Gastrocnemius medialis (tissue), 4 donors: ENCODE results near the gene GANC. TPM values are rescaled to one million over a fixed set of nuclear protein-coding genes. Genes with fewer than 3 reads are reported as not detected.
"Not testable (repeated sequence)": the region's sequence is repeated elsewhere in the genome, so short reads cannot be mapped to it uniquely, and the experiment has no call there.

ENCODE experiments used
- ATAC-seq, 2 donors: fragments of 150-250 bp; one replicate each; pipeline ENCODE4 v1.9.1; 2016
- DNase-seq, 2 donors: peaks; one replicate each; pipeline ENCODE4 v3.0.0-alpha.2; 2019
- H3K27ac ChIP-seq, 4 donors: fragments of 200-600 bp; sonication (generic); 1 replicate in 1 of 4; 2 replicates in 3 of 4; pipeline ENCODE4 v1.5.1; 2016 to 2018; ENCODE audit warnings: mild to moderate bottlenecking in 2 of 4, moderate library complexity in 1 of 4
- H3K27me3 ChIP-seq, 3 donors: fragments of 200-600 bp; sonication (generic) in 2 of 3; 1 replicate in 1 of 3; 2 replicates in 2 of 3; pipeline versions ENCODE4 v1.5.1 to v1.6.0; 2016 to 2019; ENCODE audit warnings: mild to moderate bottlenecking in 1 of 3, moderate library complexity in 1 of 3
- H3K36me3 ChIP-seq, 2 donors: fragments of 200-600 bp; sonication (generic) in 1 of 2; one replicate each; pipeline ENCODE4 v1.5.1; 2017 to 2018
- H3K4me1 ChIP-seq, 2 donors: fragments of 200-600 bp; sonication (generic) in 1 of 2; one replicate each; pipeline ENCODE4 v1.5.1; 2016 to 2017; ENCODE audit warnings: mild to moderate bottlenecking in 2 of 2
- H3K4me3 ChIP-seq, 4 donors: fragments of 200-600 bp; sonication (generic) in 3 of 4; 1 replicate in 1 of 4; 2 replicates in 3 of 4; pipeline ENCODE4 v1.5.1; 2016 to 2019; ENCODE audit warnings: mild to moderate bottlenecking in 2 of 4
- H3K9me3 ChIP-seq, 3 donors: fragments of 200-600 bp; sonication (generic) in 2 of 3; 1 replicate in 1 of 3; 2 replicates in 2 of 3; pipeline ENCODE4 v1.5.1; 2016 to 2019
- CTCF ChIP-seq, 5 experiments: fragments of 450-650 bp in 3 of 5; fragments of 200-600 bp in 2 of 5; sonication (generic) in 2 of 5; IDR thresholded peaks in 4 of 5; conservative IDR thresholded peaks in 1 of 5; 1 replicate in 4 of 5; 2 replicates in 1 of 5; pipeline ENCODE4 v1.5.1; 2016 to 2019; ENCODE audit warnings: antibody characterized with exemption in 5 of 5, mild to moderate bottlenecking in 3 of 5, moderate library complexity in 3 of 5
- POLR2A ChIP-seq, 2 donors: fragments of 450-650 bp; IDR thresholded peaks; one replicate each; pipeline ENCODE4 v1.6.1; 2017; ENCODE audit warnings: antibody characterized with exemption in 2 of 2, mild to moderate bottlenecking in 2 of 2, moderate library complexity in 2 of 2
- in situ Hi-C, 4 donors: fragments of 200-750 bp; cut with MboI; loops; one replicate each; pipeline versions ENCODE4 v1.15.0 to v1.8.0; 2017; ENCODE audit warnings: low sequenced_read_pairs in 4 of 4
- intact Hi-C: fragments of 100-400 bp; cut with DNase I; formaldehyde crosslinking; loops from one replicate; pipeline ENCODE4 v1.15.1; 2023; ENCODE audit warnings: low total_unique reads
- total RNA-seq, 4 donors: library from RNA; depleted of rRNA; stranded (reverse); fragments of >200 nt; gene quantifications; one replicate each; pipeline versions ENCODE4 v1.1.0 to v1.2.3, GENCODE V29; 2016

Gene GANC
- total RNA-seq, 4 donors from 2014 or later = 5.9 to 26.3 (median 11.9) TPM

GRCh38 chr15:42285034-42285433 is 12.0 kb downstream of the GANC start:
- intact Hi-C loops = no loop called here
- no peaks in the 10 kb centered on the region for H3K9me3 ChIP-seq
- H3K4me1 ChIP-seq = peaks cover 14 to 34% of the 10 kb centered on the region in 2 donors
- no peak overlapping the region for H3K4me3 ChIP-seq
- DNase-seq = no peak
- peaks cover 0 to 70% of the 10 kb centered on the region in 2 donors for H3K36me3 ChIP-seq
- H3K27ac ChIP-seq = no peak overlapping the region
- TF ChIP-seq POLR2A (IDR thresholded peaks at IDR 0.05) (no peak), CTCF (IDR thresholded peaks at IDR 0.05 in 4 of 5, conservative IDR thresholded peaks at IDR 0.05 in 1 of 5) (no peak)
- H3K27me3 ChIP-seq = no peaks in the 10 kb centered on the region
- in situ Hi-C loops = no loop called here
- no peak for ATAC-seq

- in situ Hi-C loops (no loop called here), intact Hi-C loops (no loop called here)
- ATAC-seq = no peak
- Histone ChIP-seq H3K27me3 (no peaks in the 10 kb centered on the region), H3K27ac (peak overlapping the region in 1 of 4 donors; percentile 3), H3K4me1 (peaks cover 14 to 34% of the 10 kb centered on the region in 2 donors), H3K9me3 (no peaks in the 10 kb centered on the region), H3K4me3 (no peak overlapping the region), H3K36me3 (peaks cover 0 to 70% of the 10 kb centered on the region in 2 donors)
- DNase-seq = no peak
- TF ChIP-seq POLR2A (IDR thresholded peaks at IDR 0.05) (no peak), CTCF (IDR thresholded peaks at IDR 0.05 in 4 of 5, conservative IDR thresholded peaks at IDR 0.05 in 1 of 5) (no peak)
Measured at GRCh38 chr15:42286445-42287029, 13.5 kb downstream of the GANC start.

GRCh38 chr15:42287931-42288330 is 14.9 kb downstream of the GANC start:
- H3K27ac ChIP-seq = no peak overlapping the region
- H3K4me1 ChIP-seq = peaks cover 8 to 23% of the 10 kb centered on the region in 2 donors
- DNase-seq (no peak), ATAC-seq (no peak)
- TF ChIP-seq POLR2A (IDR thresholded peaks at IDR 0.05) (no peak), CTCF (IDR thresholded peaks at IDR 0.05 in 4 of 5, conservative IDR thresholded peaks at IDR 0.05 in 1 of 5) (no peak)
- H3K36me3 ChIP-seq = peaks cover 0 to 77% of the 10 kb centered on the region in 2 donors
- H3K4me3 ChIP-seq = no peak overlapping the region
- H3K9me3 ChIP-seq = no peaks in the 10 kb centered on the region
- in situ Hi-C loops = no loop called here
- no peaks in the 10 kb centered on the region for H3K27me3 ChIP-seq
- intact Hi-C loops = no loop called here

GRCh38 chr15:42289166-42289565 is 16.2 kb downstream of the GANC start:
- DNase-seq (no peak), ATAC-seq (no peak)
- Histone ChIP-seq H3K36me3 (peaks cover 0 to 74% of the 10 kb centered on the region in 2 donors), H3K4me1 (peaks cover 0 to 13% of the 10 kb centered on the region in 2 donors), H3K27ac (no peak overlapping the region), H3K9me3 (no peaks in the 10 kb centered on the region), H3K4me3 (no peak overlapping the region), H3K27me3 (no peaks in the 10 kb centered on the region)
- in situ Hi-C loops (no loop called here), intact Hi-C loops (no loop called here)
- no peak for TF ChIP-seq POLR2A (IDR thresholded peaks at IDR 0.05)
- TF ChIP-seq CTCF (IDR thresholded peaks at IDR 0.05 in 4 of 5, conservative IDR thresholded peaks at IDR 0.05 in 1 of 5) = no peak

GRCh38 chr15:42301004-42301403 is 28.0 kb downstream of the GANC start:
- in situ Hi-C loops, DNase-seq, H3K4me1 ChIP-seq, H3K27me3 ChIP-seq, intact Hi-C loops, H3K9me3 ChIP-seq, H3K27ac ChIP-seq, H3K4me3 ChIP-seq, ATAC-seq: not testable (repeated sequence)
- peaks cover 0 to 34% of the 10 kb centered on the region in 2 donors for H3K36me3 ChIP-seq
